ENCODE results near the gene CDH26.

CDH26 gene

GRCh38 chr20:60046436-60046835, 88.2 kb downstream of the CDH26 start:
- no peak for DNase-seq (ENCODE audit: low read depth in 1 of 2, low spot score in 1 of 2)
- no peaks in the 10 kb centered on the region for H3K27me3 ChIP-seq (ENCODE audit: insufficient read depth, poor library complexity, severe bottlenecking)
- H3K4me3 ChIP-seq (replicated peaks; ENCODE audit: insufficient read depth, low read length), result no peak overlapping the region
- H3K27ac ChIP-seq (replicated peaks), result peak overlapping the region; percentile 97
- no peak for TF ChIP-seq REST (IDR thresholded peaks at IDR 0.05; ENCODE audit: insufficient replicate concordance, low read depth)
- TF ChIP-seq CTCF (IDR thresholded peaks at IDR 0.05; ENCODE audit: insufficient read depth, low read length), result no peak
- TF ChIP-seq POLR2AphosphoS5 (IDR thresholded peaks at IDR 0.05; ENCODE audit: low read depth), result no peak
- no peak for TF ChIP-seq SPI1 (IDR thresholded peaks at IDR 0.05; ENCODE audit: borderline replicate concordance, low read depth)
- TF ChIP-seq GABPA (IDR thresholded peaks at IDR 0.05; ENCODE audit: low read depth), result no peak

DNA sequence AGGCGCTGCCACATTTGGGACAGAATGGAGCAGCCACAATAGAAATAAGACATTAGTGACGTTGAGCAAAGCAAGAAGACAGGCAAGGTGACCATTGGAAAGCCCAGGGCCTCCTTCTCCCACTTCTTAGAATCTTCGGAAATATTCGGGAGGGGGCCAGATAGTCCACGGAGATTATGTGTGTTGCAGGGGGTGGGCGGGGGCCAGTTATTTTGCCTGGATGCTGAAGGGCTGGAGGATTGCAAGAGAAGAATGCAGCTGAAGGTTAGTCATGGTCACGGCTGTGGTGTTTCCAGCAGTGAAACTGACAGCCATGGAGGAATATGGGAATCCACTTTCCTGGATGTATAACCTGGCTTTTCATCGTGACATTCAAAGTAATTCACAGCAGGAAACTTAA, 88.6 kb downstream of the CDH26 start:
- H3K27me3 ChIP-seq (ENCODE audit: insufficient read depth, poor library complexity, severe bottlenecking), result no peaks in the 10 kb centered on the region
- H3K4me3 ChIP-seq (replicated peaks; ENCODE audit: insufficient read depth, low read length), result no peak overlapping the region
- TF ChIP-seq POLR2AphosphoS5 (IDR thresholded peaks at IDR 0.05; ENCODE audit: low read depth) (no peak), GABPA (IDR thresholded peaks at IDR 0.05; ENCODE audit: low read depth) (no peak), CTCF (IDR thresholded peaks at IDR 0.05; ENCODE audit: insufficient read depth, low read length) (no peak)
- DNase-seq (ENCODE audit: low read depth in 1 of 2, low spot score in 1 of 2), result no peak
- peak overlapping the region; percentile 97 for H3K27ac ChIP-seq (replicated peaks)

DNA sequence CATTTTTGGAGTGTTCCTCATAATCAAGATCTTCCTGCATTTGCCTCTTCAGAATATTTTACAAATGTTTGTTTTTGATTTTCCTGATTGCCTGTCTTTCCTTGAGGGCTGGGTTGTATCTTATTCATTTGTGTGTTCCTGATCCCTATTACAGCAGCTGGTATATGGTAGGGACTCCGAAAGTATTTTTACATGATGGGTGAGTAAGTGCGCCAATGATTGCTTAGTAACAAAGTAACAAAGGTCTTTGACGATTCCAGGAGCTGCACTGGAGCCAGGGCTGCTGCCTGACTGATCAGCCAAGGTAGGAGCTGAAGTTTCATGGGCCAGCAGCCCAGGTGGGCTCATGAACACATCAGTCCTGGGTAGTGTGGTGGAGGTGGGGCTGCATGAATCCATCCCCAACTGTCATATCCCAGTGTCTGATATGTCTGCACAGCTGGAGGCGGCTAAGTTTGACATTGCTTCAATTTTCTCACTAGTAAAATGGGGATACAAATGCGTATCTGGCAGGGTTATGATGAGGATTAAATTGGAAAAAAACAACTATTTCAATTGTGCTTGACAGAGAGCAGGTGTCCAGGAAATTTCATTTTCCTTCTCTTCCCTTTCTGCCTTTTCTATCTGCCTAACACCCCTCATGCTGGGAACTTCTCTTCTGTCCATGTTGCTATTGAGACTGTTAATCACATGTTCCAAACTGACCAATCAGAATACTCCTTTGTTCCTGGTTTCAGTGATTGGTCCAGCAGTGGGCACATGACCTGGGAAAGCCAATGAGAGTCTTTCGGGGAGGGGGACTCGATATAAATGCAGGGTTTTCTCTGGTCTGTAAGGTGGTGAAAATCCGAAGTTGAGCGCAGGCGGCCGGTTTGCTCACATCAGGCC, 90.7 kb downstream of the CDH26 start:
- H3K27me3 ChIP-seq (ENCODE audit: insufficient read depth, poor library complexity, severe bottlenecking), result no peaks in the 10 kb centered on the region
- H3K27ac ChIP-seq (replicated peaks), result peak overlapping the region; percentile 97
- DNase-seq (ENCODE audit: low read depth in 1 of 2, low spot score in 1 of 2), result no peak
- H3K4me3 ChIP-seq (replicated peaks; ENCODE audit: insufficient read depth, low read length), result no peak overlapping the region
- TF ChIP-seq CTCF (IDR thresholded peaks at IDR 0.05; ENCODE audit: insufficient read depth, low read length) (no peak), REST (IDR thresholded peaks at IDR 0.05; ENCODE audit: insufficient replicate concordance, low read depth) (no peak), POLR2AphosphoS5 (IDR thresholded peaks at IDR 0.05; ENCODE audit: low read depth) (no peak), GABPA (IDR thresholded peaks at IDR 0.05; ENCODE audit: low read depth) (no peak), SPI1 (IDR thresholded peaks at IDR 0.05; ENCODE audit: borderline replicate concordance, low read depth) (no peak)
